Activated CD8-positive, alpha-beta T cell treated with anti-CD3 and anti-CD28 coated beads, Interleukin-2, amount 10 ng/mL, durations not matched to agents 7 days and 5 days (primary cell): ENCODE measurements around the gene OR51E2. TPM values are rescaled to one million over a fixed set of nuclear protein-coding genes. Genes with fewer than 3 reads are reported as not detected.

Experiments used
- ATAC-seq: fragments of 150-1000 bp; cut with Tn5 transposase; one replicate; pipeline ENCODE4 v1.10.0; 2021; ENCODE audit warnings: moderate library complexity
- CTCF ChIA-PET: fragments of 350-600 bp; sonication (Branson Sonifier 250); formaldehyde crosslinking; loops from one replicate; lab custom pipeline; 2021; ENCODE audit warnings: antibody characterized with exemption; lab: Charles Lee
- POLR2A ChIA-PET: fragments of 350-600 bp; sonication (Branson Sonifier 250); formaldehyde crosslinking; loops from one replicate; lab custom pipeline; 2021; ENCODE audit warnings: antibody characterized with exemption; lab: Charles Lee
- DNase-seq: peaks from one replicate; pipeline ENCODE4 v3.0.0-alpha.2; 2020
- H3K27ac Mint-ChIP-seq: one replicate; pipeline ENCODE4 v1.8.0; 2021; ENCODE audit warnings: mild to moderate bottlenecking, mixed read lengths
- H3K27me3 Mint-ChIP-seq: one replicate; pipeline ENCODE4 v1.8.0; 2021; ENCODE audit warnings: low read depth, mixed read lengths
- H3K36me3 Mint-ChIP-seq: one replicate; pipeline ENCODE4 v1.8.0; 2021; ENCODE audit warnings: low read depth, mixed read lengths
- H3K4me1 Mint-ChIP-seq: one replicate; pipeline ENCODE4 v1.8.0; 2021; ENCODE audit warnings: low read depth, mixed read lengths
- H3K4me3 Mint-ChIP-seq: one replicate; pipeline ENCODE4 v1.8.0; 2021; ENCODE audit warnings: mild to moderate bottlenecking, mixed read lengths
- H3K9me3 Mint-ChIP-seq: one replicate; pipeline ENCODE4 v1.8.0; 2022; ENCODE audit warnings: mixed read lengths; ENCODE audit not compliant: insufficient read depth
- total RNA-seq, 2 experiments: library from RNA; stranded (reverse); gene quantifications; one replicate each; pipeline ENCODE4 v1.2.3, GENCODE V29; 2021

OR51E2 gene
- total RNA-seq, 2 experiments from 2014 or later = not detected

DNA sequence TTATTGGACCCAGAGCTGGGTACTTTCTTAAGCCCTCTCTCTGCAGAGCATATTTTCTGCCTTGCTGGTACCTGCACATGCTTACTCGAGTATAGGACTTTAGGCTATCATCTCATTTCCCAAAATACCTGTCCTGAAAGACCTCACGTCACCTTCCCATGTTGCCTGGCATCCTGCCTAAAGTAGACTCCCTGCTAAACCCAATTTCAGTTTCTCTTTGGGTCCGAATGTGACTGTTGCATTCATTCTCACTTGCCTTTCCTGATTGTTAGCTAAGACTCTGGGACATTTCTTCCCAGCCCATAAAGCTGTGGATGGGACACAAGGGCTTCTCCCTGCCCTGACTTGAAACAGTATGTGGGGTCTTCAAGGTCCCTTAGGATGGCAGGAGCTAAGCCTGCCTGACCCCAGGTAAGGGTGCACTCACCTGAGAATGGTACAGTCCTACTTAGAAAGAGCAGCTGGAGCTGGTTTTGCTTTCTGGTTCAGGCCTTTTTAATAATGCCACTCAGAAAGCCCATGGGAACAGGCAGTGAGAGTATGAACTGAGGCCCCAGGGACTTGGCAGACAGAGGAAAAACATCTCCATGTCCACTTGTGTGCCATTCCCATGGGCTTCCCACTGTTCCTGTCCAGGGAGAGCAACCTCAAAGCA, 12.9 kb downstream of the OR51E2 start:
- ATAC-seq (no peak), DNase-seq (no peak)
- Mint-ChIP-seq H3K4me1 (no peaks in the 10 kb centered on the region), H3K27ac (no peak overlapping the region), H3K27me3 (no peaks in the 10 kb centered on the region), H3K4me3 (no peak overlapping the region), H3K9me3 (no peaks in the 10 kb centered on the region), H3K36me3 (no peaks in the 10 kb centered on the region)
- POLR2A ChIA-PET = no interaction called here
- CTCF ChIA-PET = no interaction called here

GRCh38 chr11:4682623-4683419, 14.8 kb downstream of the OR51E2 start:
- Mint-ChIP-seq H3K9me3 (no peaks in the 10 kb centered on the region), H3K4me1 (no peaks in the 10 kb centered on the region), H3K27ac (no peak overlapping the region), H3K4me3 (no peak overlapping the region), H3K36me3 (no peaks in the 10 kb centered on the region), H3K27me3 (no peaks in the 10 kb centered on the region)
- ChIA-PET POLR2A (no interaction called here), CTCF (no interaction called here)
- DNase-seq (no peak), ATAC-seq (no peak)

DNA sequence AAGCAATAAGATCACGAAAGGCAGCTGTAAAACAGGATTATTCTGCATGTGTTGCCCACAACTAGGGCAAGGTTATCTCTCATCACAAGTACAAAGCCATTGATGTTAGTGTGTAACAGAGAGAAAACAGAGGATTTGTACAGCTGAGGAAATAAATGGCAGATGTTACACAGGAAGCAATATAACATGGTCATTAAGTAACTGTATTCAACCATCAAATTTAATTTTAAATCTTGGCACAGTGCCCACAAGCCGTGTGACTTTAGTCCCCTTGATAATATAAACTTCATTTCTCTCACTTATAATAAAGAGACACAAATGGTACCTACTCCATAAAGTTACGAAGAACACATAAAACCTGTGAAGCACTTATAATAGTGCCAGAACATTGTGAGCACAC, 17.3 kb downstream of the OR51E2 start:
- no peak for DNase-seq
- H3K27me3 Mint-ChIP-seq = no peaks in the 10 kb centered on the region
- POLR2A ChIA-PET = no interaction called here
- no peaks in the 10 kb centered on the region for H3K9me3 Mint-ChIP-seq
- H3K36me3 Mint-ChIP-seq = no peaks in the 10 kb centered on the region
- no peaks in the 10 kb centered on the region for H3K4me1 Mint-ChIP-seq
- CTCF ChIA-PET = no interaction called here
- no peak overlapping the region for H3K4me3 Mint-ChIP-seq
- H3K27ac Mint-ChIP-seq = no peak overlapping the region
- ATAC-seq = no peak

GRCh38 chr11:4677948-4678347, 19.7 kb downstream of the OR51E2 start:
- Mint-ChIP-seq H3K36me3 (no peaks in the 10 kb centered on the region), H3K9me3 (no peaks in the 10 kb centered on the region), H3K27ac (no peak overlapping the region), H3K4me1 (no peaks in the 10 kb centered on the region), H3K27me3 (no peaks in the 10 kb centered on the region), H3K4me3 (no peak overlapping the region)
- no peak for DNase-seq
- POLR2A ChIA-PET = no interaction called here
- no peak for ATAC-seq
- CTCF ChIA-PET = no interaction called here

DNA sequence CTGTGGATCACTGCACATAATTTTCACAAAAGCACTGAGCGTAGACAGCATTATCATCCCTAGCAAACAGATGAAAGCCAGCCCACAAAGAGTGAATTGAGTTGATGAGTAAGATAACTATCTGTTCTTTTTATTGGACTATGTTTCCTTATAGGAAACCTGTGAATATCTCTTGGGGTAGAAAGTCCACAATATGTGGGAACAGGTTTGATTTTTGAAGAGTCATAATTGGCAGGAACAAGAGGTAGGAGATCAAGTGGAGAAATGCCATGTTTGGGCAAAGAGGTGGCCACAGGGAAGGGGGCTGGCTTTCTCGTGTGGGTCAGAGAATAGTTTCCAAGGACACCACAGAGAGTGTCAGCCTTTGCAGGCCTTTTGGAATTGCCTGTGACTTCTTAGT, 23.9 kb downstream of the OR51E2 start:
- ChIA-PET CTCF (no interaction called here), POLR2A (no interaction called here)
- Mint-ChIP-seq H3K4me1 (no peaks in the 10 kb centered on the region), H3K27me3 (peaks cover 2% of the 10 kb centered on the region), H3K9me3 (no peaks in the 10 kb centered on the region), H3K4me3 (no peak overlapping the region), H3K36me3 (no peaks in the 10 kb centered on the region), H3K27ac (no peak overlapping the region)
- ATAC-seq = no peak
- DNase-seq = no peak

- ChIA-PET POLR2A (no interaction called here), CTCF (interaction anchor here (0.6 to 1.5 kb wide), 2 partner anchors 36 to 45 kb away, joined by 3 read pairs; no protein-coding TSS in a partner anchor)
- ATAC-seq = no peak
- Mint-ChIP-seq H3K4me3 (no peak overlapping the region), H3K36me3 (no peaks in the 10 kb centered on the region), H3K9me3 (no peaks in the 10 kb centered on the region), H3K27ac (no peak overlapping the region), H3K4me1 (no peaks in the 10 kb centered on the region), H3K27me3 (peaks cover 2% of the 10 kb centered on the region)
- DNase-seq = no peak
Observed at GRCh38 chr11:4672470-4672869, 25.2 kb downstream of the OR51E2 start.

DNA sequence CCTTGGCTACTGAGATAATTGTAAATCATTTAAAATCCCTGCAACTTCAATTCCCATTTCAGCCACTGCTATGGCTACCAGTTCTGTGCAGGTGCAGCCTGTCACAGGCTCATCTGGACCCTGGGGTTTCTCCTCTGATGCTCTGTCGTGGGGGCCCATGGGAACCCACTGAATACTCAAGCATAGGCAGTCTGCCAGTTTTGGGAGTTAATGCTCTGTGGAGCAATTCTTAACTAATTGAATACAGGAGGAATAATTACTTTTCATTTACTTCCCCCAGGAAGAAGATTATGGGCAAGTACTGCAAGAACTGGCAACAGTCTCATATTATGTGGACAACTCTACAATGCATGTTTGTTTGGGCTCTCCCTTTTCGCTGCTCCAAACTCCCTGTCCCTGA, 25.9 kb downstream of the OR51E2 start:
- no peak overlapping the region for H3K4me3 Mint-ChIP-seq
- no peaks in the 10 kb centered on the region for H3K4me1 Mint-ChIP-seq
- CTCF ChIA-PET = interaction anchor here (1.5 kb wide), 1 partner anchor 35 kb away, joined by 3 read pairs; no protein-coding TSS in a partner anchor
- no peak overlapping the region for H3K27ac Mint-ChIP-seq
- POLR2A ChIA-PET = no interaction called here
- H3K36me3 Mint-ChIP-seq = no peaks in the 10 kb centered on the region
- no peak for ATAC-seq
- H3K27me3 Mint-ChIP-seq = peaks cover 2% of the 10 kb centered on the region
- no peak for DNase-seq
- H3K9me3 Mint-ChIP-seq = no peaks in the 10 kb centered on the region

- Mint-ChIP-seq H3K36me3 (no peaks in the 10 kb centered on the region), H3K9me3 (no peaks in the 10 kb centered on the region), H3K4me1 (no peaks in the 10 kb centered on the region), H3K27me3 (peaks cover 2% of the 10 kb centered on the region), H3K27ac (no peak overlapping the region), H3K4me3 (no peak overlapping the region)
- ATAC-seq = no peak
- CTCF ChIA-PET = no interaction called here
- POLR2A ChIA-PET = no interaction called here
- DNase-seq = no peak
Observed at GRCh38 chr11:4665424-4665823, 32.2 kb downstream of the OR51E2 start.

DNA sequence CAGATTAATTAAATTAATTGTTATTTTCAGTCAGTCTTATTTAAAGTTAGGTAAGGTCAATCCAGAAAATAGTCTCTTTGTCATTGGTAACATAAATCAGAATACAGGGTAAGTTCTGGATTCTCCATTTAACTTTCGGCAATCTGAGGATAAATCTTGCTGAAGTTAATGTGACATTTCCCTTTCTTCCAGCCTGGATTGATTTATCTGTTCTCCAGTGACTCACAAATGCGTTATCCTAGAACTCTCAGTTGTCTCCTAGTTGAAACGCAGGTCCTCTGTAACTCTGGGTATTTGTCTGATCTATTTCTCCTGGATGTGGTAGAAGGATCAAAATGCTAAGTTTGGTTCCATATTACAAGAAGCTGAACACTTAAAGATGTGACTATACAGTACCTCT, 32.9 kb downstream of the OR51E2 start:
- POLR2A ChIA-PET = no interaction called here
- Mint-ChIP-seq H3K4me1 (no peaks in the 10 kb centered on the region), H3K27me3 (peaks cover 2% of the 10 kb centered on the region), H3K9me3 (no peaks in the 10 kb centered on the region), H3K36me3 (no peaks in the 10 kb centered on the region), H3K4me3 (no peak overlapping the region), H3K27ac (no peak overlapping the region)
- CTCF ChIA-PET = no interaction called here
- DNase-seq (no peak), ATAC-seq (no peak)

- no peak for DNase-seq
- POLR2A ChIA-PET = no interaction called here
- CTCF ChIA-PET = interaction anchor here (0.9 kb wide), 1 partner anchor 27 kb away, joined by 3 read pairs; the partner anchor contains the start of gene OR51D1
- H3K9me3 Mint-ChIP-seq = no peaks in the 10 kb centered on the region
- H3K27ac Mint-ChIP-seq = no peak overlapping the region
- no peaks in the 10 kb centered on the region for H3K36me3 Mint-ChIP-seq
- H3K4me3 Mint-ChIP-seq = no peak overlapping the region
- H3K27me3 Mint-ChIP-seq = no peaks in the 10 kb centered on the region
- no peak for ATAC-seq
- no peaks in the 10 kb centered on the region for H3K4me1 Mint-ChIP-seq
Observed at GRCh38 chr11:4664183-4664582, 33.5 kb downstream of the OR51E2 start.

GRCh38 chr11:4662876-4663275, 34.8 kb downstream of the OR51E2 start:
- Mint-ChIP-seq H3K27ac (no peak overlapping the region), H3K27me3 (no peaks in the 10 kb centered on the region), H3K9me3 (no peaks in the 10 kb centered on the region), H3K4me3 (no peak overlapping the region), H3K4me1 (no peaks in the 10 kb centered on the region), H3K36me3 (no peaks in the 10 kb centered on the region)
- POLR2A ChIA-PET = no interaction called here
- DNase-seq = no peak
- ATAC-seq = no peak
- CTCF ChIA-PET = no interaction called here

DNA sequence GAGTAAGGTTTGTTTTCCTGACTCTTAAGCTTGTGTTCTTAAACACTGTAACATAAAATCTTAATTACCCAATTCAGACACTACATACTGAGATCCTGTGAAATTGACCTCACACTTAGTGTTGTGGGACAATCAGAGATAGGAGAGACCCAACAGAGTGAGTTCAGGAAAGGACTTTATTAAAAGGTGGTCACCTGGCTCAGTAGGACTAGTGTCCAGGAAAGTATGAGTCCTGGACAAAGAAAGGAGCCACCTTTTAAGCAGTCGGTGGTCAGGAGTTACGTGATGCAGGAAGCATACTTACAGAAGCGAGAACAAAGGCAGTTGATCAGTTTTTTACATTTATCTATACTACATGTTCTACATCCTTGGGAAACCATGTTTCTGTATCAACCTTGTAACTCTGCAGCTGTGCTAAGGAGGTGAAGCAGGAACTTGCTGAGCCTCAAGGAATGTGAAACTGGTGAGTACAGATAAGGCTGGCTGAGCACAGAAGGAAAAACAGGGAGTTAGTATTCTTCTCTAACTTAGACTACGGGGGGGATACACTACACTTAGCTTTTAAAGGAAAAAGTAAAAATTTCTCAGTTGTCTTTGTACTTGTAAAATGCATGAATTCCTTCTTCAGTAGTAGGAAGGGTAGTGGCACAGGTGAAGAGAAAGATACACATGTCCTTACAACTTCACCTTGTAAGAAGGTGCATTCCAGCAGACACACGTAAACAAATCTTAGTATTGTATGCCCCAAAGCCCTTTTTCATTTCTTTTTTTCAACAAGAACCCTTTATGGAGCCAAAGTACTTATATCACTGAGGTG, 38.8 kb downstream of the OR51E2 start:
- Mint-ChIP-seq H3K9me3 (no peaks in the 10 kb centered on the region), H3K36me3 (no peaks in the 10 kb centered on the region), H3K4me3 (no peak overlapping the region), H3K4me1 (no peaks in the 10 kb centered on the region), H3K27me3 (no peaks in the 10 kb centered on the region), H3K27ac (no peak overlapping the region)
- ChIA-PET CTCF (interaction anchor here (1.6 kb wide), 1 partner anchor 22 kb away, joined by 7 read pairs; the partner anchor contains the start of gene OR51D1), POLR2A (no interaction called here)
- ATAC-seq (no peak), DNase-seq (no peak)
